Progenitor cell of endocrine pancreas (in vitro differentiated cells): ENCODE measurements around the gene HJV. TPM values are rescaled to one million over a fixed set of nuclear protein-coding genes. Genes with fewer than 3 reads are reported as not detected.

ENCODE experiments used
- DNase-seq: peaks from one replicate; pipeline ENCODE4 v3.0.0; 2021; ENCODE audit warnings: low spot score; ENCODE audit not compliant: unreplicated experiment
- H3K27ac Mint-ChIP-seq: 2 replicates; pipeline ENCODE4 v1.8.0; 2021; ENCODE audit warnings: mild to moderate bottlenecking, moderate library complexity, mixed read lengths
- H3K27me3 Mint-ChIP-seq: 2 replicates; pipeline ENCODE4 v1.8.0; 2021; ENCODE audit warnings: mixed read lengths
- H3K36me3 Mint-ChIP-seq: 2 replicates; pipeline ENCODE4 v1.8.0; 2022; ENCODE audit warnings: mixed read lengths; ENCODE audit not compliant: insufficient read depth
- H3K4me1 Mint-ChIP-seq: 2 replicates; pipeline ENCODE4 v1.8.0; 2021; ENCODE audit warnings: low read depth, mixed read lengths
- H3K4me3 Mint-ChIP-seq: 2 replicates; pipeline ENCODE4 v1.8.0; 2021; ENCODE audit warnings: low read depth, mild to moderate bottlenecking, moderate library complexity, mixed read lengths
- H3K9me3 Mint-ChIP-seq: 2 replicates; pipeline ENCODE4 v1.8.0; 2021; ENCODE audit warnings: low read depth, mixed read lengths
- CTCF ChIP-seq: fragments of 200-600 bp; sonication (generic); IDR thresholded peaks from one replicate; pipeline ENCODE4 v1.5.0; 2021; ENCODE audit warnings: antibody characterized with exemption, mild to moderate bottlenecking; ENCODE audit not compliant: unreplicated experiment
- total RNA-seq: library from RNA; stranded (reverse); gene quantifications from 2 replicates; pipeline ENCODE4 v1.2.1, GENCODE V29; 2021

HJV gene
- total RNA-seq, 1 donor from 2014 or later: not detected

DNA sequence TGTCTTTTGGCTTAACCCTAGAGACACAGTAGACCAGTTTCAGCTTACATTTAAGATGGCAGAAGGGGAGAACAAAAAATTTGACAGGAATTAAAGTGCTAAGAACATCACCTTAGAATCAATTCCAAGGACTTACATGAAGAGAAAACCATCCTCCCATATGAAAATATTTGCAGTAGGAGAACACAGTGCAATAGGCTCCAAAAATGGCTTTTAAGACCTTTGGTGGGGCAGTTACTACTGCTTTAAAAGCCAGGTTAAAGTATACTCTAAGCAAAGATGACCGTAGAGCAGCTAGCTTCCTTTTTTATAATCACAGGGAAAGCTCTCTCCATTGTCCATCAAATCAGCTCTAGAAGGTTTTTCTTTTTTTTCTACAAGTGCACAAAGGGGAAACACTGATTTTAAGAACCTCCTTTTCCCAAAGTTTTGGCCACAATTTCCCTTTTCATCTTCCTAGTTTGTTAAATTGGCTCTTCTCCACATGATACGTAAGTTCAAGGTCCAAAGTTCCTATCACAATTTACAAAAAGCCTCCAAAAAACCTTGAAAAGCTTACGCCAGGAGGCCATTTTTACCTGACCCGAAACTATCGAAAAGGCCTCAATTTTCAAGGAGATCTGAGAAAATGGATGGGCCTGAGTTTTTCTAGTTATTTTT, 28.4 kb downstream of the HJV start:
- Mint-ChIP-seq H3K36me3 (peaks cover 25% of the 10 kb centered on the region), H3K27me3 (no peaks in the 10 kb centered on the region), H3K9me3 (no peaks in the 10 kb centered on the region), H3K4me3 (no peak overlapping the region), H3K27ac (no peak overlapping the region), H3K4me1 (peaks cover 37% of the 10 kb centered on the region)
- no peak for TF ChIP-seq CTCF
- DNase-seq: no peak

GRCh38 chr1:145992502-145992936, 29.0 kb downstream of the HJV start:
- Mint-ChIP-seq H3K9me3 (no peaks in the 10 kb centered on the region), H3K27ac (no peak overlapping the region), H3K4me1 (peaks cover 31% of the 10 kb centered on the region), H3K27me3 (no peaks in the 10 kb centered on the region), H3K4me3 (no peak overlapping the region), H3K36me3 (peaks cover 25% of the 10 kb centered on the region)
- no peak for DNase-seq
- no peak for TF ChIP-seq CTCF

- no peak overlapping the region for H3K27ac Mint-ChIP-seq
- no peak for TF ChIP-seq CTCF
- no peaks in the 10 kb centered on the region for H3K27me3 Mint-ChIP-seq
- H3K4me1 Mint-ChIP-seq: peaks cover 25% of the 10 kb centered on the region
- H3K4me3 Mint-ChIP-seq: no peak overlapping the region
- peaks cover 25% of the 10 kb centered on the region for H3K36me3 Mint-ChIP-seq
- DNase-seq: no peak
- H3K9me3 Mint-ChIP-seq: no peaks in the 10 kb centered on the region
These were observed 29.7 kb downstream of the HJV start for GRCh38 chr1:145991735-145992412.

DNA sequence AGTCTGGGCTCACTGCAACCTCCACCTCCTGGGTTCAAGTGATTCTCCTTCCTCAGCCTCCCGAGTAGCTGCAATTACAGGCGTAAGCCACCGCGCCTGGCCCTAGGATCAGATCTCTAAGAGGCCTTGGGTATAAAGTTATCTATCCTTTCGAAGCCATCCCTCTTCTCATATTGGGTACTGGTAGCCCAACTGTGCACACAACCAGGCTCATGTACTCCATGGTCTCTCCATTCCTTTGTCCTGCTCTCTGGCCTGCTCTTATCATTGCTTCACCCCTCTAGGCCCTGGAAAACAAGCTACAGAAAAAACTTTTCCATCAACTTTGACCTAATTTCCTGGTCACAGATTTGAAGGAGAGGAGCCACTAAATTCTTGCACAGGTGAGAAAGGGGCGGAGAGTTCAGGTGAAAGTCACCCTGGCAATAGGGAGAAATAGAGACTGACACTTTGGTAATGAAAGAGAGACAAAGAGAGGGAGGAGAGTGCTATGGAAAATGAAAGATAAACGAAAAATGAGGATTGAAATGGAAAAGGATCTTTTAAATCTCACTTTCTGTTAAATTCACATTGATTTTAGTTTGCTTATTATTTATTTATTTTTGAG, 31.2 kb downstream of the HJV start:
- Mint-ChIP-seq H3K36me3 (peaks cover 25% of the 10 kb centered on the region), H3K4me1 (peaks cover 21% of the 10 kb centered on the region), H3K4me3 (no peak overlapping the region), H3K9me3 (no peaks in the 10 kb centered on the region), H3K27ac (no peak overlapping the region), H3K27me3 (no peaks in the 10 kb centered on the region)
- DNase-seq: no peak
- TF ChIP-seq CTCF: no peak

DNA sequence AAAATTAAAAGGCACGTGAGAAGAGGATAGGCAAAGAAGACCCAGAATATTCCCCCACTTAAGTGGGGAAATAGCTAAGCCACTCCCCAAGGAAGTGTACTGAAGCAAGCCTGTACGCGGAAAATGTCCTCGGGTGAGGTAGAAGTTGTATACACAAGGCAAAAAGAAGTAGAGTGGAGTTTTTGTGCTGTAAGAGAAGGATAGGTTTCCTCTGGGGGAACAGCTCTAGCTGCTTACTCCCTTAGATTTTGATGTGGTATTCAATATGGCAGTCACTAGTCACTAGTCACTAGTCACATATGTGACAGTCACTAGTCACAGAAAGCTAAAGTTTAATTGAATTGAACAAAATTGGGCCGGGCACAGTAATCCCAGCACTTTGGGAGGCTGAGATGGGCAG, 32.8 kb downstream of the HJV start:
- peaks cover 12% of the 10 kb centered on the region for H3K36me3 Mint-ChIP-seq
- no peak overlapping the region for H3K27ac Mint-ChIP-seq
- TF ChIP-seq CTCF: no peak
- no peaks in the 10 kb centered on the region for H3K9me3 Mint-ChIP-seq
- peaks cover 13% of the 10 kb centered on the region for H3K4me1 Mint-ChIP-seq
- DNase-seq: no peak
- no peak overlapping the region for H3K4me3 Mint-ChIP-seq
- H3K27me3 Mint-ChIP-seq: no peaks in the 10 kb centered on the region
